Stimulated activated CD4-positive, alpha-beta T cell treated with anti-CD3 and anti-CD28 coated beads, TNF-alpha, amount 100 ng/mL, for 1 hour (primary cell): ENCODE data around the gene DEPDC1B.
A peak's percentile ranks its signal among the peaks of the same experiment; 100 is the strongest.
"Not testable (repeated sequence)": the region's sequence is repeated elsewhere in the genome, so short reads cannot be mapped to it uniquely, and the experiment has no call there.

Source experiments
- DNase-seq, 3 donors: peaks; one replicate each; pipeline ENCODE4 v3.0.0-alpha.2; 2020; ENCODE audit warnings: low read depth in 3 of 3, low spot score in 1 of 3

The DEPDC1B gene

GRCh38 chr5:60699609-60700415 is at the start of gene DEPDC1B:
TSS of gene DEPDC1B (minus strand) at chr5:60700166. CDS start at chr5:60700093, 73 bp downstream.
- peak; percentile 32 to 80 (median 62) for DNase-seq

- no peak for DNase-seq
Measured at GRCh38 chr5:60744682-60745081, 44.7 kb upstream of the DEPDC1B start.

- DNase-seq, result no peak
Measured at GRCh38 chr5:60743511-60744314, 43.7 kb upstream of the DEPDC1B start.

GRCh38 chr5:60740322-60740721 is 40.4 kb upstream of the DEPDC1B start:
- no peak for DNase-seq

GRCh38 chr5:60738933-60739332 is 39.0 kb upstream of the DEPDC1B start:
- no peak for DNase-seq

GRCh38 chr5:60738461-60738860 is 38.5 kb upstream of the DEPDC1B start:
- DNase-seq, result no peak

GRCh38 chr5:60730858-60731257 is 30.9 kb upstream of the DEPDC1B start:
- DNase-seq, result not testable (repeated sequence)

GRCh38 chr5:60727033-60727679 is 27.2 kb upstream of the DEPDC1B start:
- no peak for DNase-seq

GRCh38 chr5:60724126-60724525 is 24.2 kb upstream of the DEPDC1B start:
- DNase-seq, result no peak

- DNase-seq, result no peak
Measured at GRCh38 chr5:60722416-60722815, 22.4 kb upstream of the DEPDC1B start.

- no peak for DNase-seq
Measured at GRCh38 chr5:60719329-60719728, 19.4 kb upstream of the DEPDC1B start.

- no peak for DNase-seq
Measured at GRCh38 chr5:60718166-60718892, 18.4 kb upstream of the DEPDC1B start.

- not testable (repeated sequence) for DNase-seq
Measured at GRCh38 chr5:60715201-60715928, 15.4 kb upstream of the DEPDC1B start.

- DNase-seq, result no peak
Measured at GRCh38 chr5:60712950-60713349, 13.0 kb upstream of the DEPDC1B start.

GRCh38 chr5:60711892-60712291 is 11.9 kb upstream of the DEPDC1B start:
- not testable (repeated sequence) for DNase-seq

GRCh38 chr5:60710362-60710761 is 10.4 kb upstream of the DEPDC1B start:
- DNase-seq, result no peak

- no peak for DNase-seq
Measured at GRCh38 chr5:60705144-60705543, 5.2 kb upstream of the DEPDC1B start.

GRCh38 chr5:60703944-60704343 is 4.0 kb upstream of the DEPDC1B start:
- no peak for DNase-seq

GRCh38 chr5:60701321-60701968 is 1.5 kb upstream of the DEPDC1B start:
- no peak for DNase-seq

GRCh38 chr5:60700416-60700757 is 421 bp upstream of the DEPDC1B start:
- no peak for DNase-seq
